Lower leg skin (tissue), 3 donors: ENCODE data around the gene RPL27.
"Not testable (repeated sequence)": the region's sequence is repeated elsewhere in the genome, so short reads cannot be mapped to it uniquely, and the experiment has no call there.

ENCODE experiments used
- CTCF ChIP-seq, 3 donors: fragments of 450-650 bp; IDR thresholded peaks; one replicate each; pipeline ENCODE4 v1.5.1; 2016; ENCODE audit warnings: antibody characterized with exemption in 3 of 3, mild to moderate bottlenecking in 3 of 3, moderate library complexity in 2 of 3
- POLR2A ChIP-seq, 2 donors: fragments of 450-650 bp; IDR thresholded peaks; one replicate each; pipeline ENCODE4 v1.6.1; 2016 to 2017; ENCODE audit warnings: antibody characterized with exemption in 2 of 2, mild to moderate bottlenecking in 1 of 2, moderate library complexity in 1 of 2

DNA sequence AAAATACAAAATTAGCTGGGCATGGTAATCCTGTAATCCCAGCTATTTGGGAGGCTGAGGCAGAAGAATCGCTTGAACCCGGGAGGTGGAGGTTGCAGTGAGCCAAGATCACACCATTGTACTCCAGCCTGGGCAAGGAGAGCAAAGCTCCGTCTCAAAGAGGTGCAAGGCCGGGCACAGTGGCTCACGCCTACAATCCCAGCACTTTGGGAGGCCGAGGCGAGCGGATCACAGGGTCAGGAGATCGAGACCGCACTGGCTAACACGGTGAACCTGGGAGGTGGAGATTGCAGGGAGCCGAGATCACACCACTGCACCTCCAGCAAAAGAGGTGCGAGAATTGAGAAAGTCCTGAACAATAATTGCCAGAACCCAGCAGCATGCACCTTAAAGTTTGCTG, 2.7 kb downstream of the RPL27 start:
- TF ChIP-seq CTCF, POLR2A (IDR thresholded peaks at IDR 0.05): not testable (repeated sequence)
